K562 (cell line): ENCODE data around the gene ANO2. TPM values are rescaled to one million over a fixed set of nuclear protein-coding genes. Genes with fewer than 3 reads are reported as not detected.

ENCODE experiments used
- ATAC-seq: fragments of 200-7000 bp; cut with Tn5 transposase; 3 replicates; pipeline ENCODE4 v1.9.1; 2020; ENCODE audit warnings: moderate library complexity
- BruUV-seq: library from RNA; stranded (reverse); fragments of 400-500 nt; replicated peaks from 2 replicates; lab custom pipeline; 2021; lab: Mats Ljungman, UMichigan
- CTCF ChIA-PET: fragments of 300-600 bp; formaldehyde crosslinking; extraction: SDS; loops from one replicate; lab custom pipeline; 2021; ENCODE audit warnings: low intra/inter-chr PET ratio; lab: Yijun Ruan, JAX
- POLR2A ChIA-PET: fragments of 300-600, 350-650 bp; sonication (Branson Sonifier 250); formaldehyde crosslinking; extraction: SDS; loops from one replicate; lab custom pipeline; 2021; ENCODE audit warnings: antibody characterized with exemption, inconsistent platforms; lab: Yijun Ruan, JAX
- DNase-seq, 4 experiments: peaks; one replicate each; pipeline versions ENCODE4 v3.0.0 to v3.0.0-alpha.2; 2011 to 2018; ENCODE audit warnings: low spot score in 3 of 4, mixed read lengths in 3 of 4; ENCODE audit errors: extremely low read depth in 1 of 4
- FAIRE-seq: peaks from 2 replicates; lab custom pipeline; 2011; peaks lifted over from hg19 to GRCh38; lab: Jason Lieb, UNC
- H2AFZ ChIP-seq: 2 replicates; pipeline ENCODE4 v1.6.0; 2011; ENCODE audit warnings: low read depth, low read length, control low read depth, inconsistent platforms
- H3K27ac ChIP-seq: fragments of 200-600 bp; 3 replicates; pipeline ENCODE4 v1.8.0; 2011; ENCODE audit warnings: low read depth, mild to moderate bottlenecking, control low read depth, inconsistent platforms, low read length, moderate library complexity, mixed read lengths; ENCODE audit errors: extremely low read depth
- H3K27me3 ChIP-seq, 2 experiments: fragments of 300-600 bp in 1 of 2; 2 replicates in 1 of 2; 3 replicates in 1 of 2; pipeline versions ENCODE4 v1.6.0 to v1.8.0; 2011; ENCODE audit warnings: inconsistent platforms in 2 of 2, low read length in 2 of 2, mild to moderate bottlenecking in 1 of 2, mixed read lengths in 1 of 2, moderate library complexity in 1 of 2; ENCODE audit not compliant: control insufficient read depth in 2 of 2, insufficient read depth in 2 of 2
- H3K36me3 ChIP-seq: fragments of 300-600 bp; 3 replicates; pipeline ENCODE4 v1.8.0; 2011; ENCODE audit warnings: mild to moderate bottlenecking, low read length, inconsistent platforms; ENCODE audit not compliant: control insufficient read depth, insufficient read depth
- H3K4me1 ChIP-seq, 2 experiments: fragments of 200-600 bp in 1 of 2; replicated peaks in 1 of 2; 2 replicates in 1 of 2; 3 replicates in 1 of 2; pipeline versions ENCODE4 v1.5.1 to v1.8.0; 2011; ENCODE audit warnings: inconsistent platforms in 2 of 2, low read length in 2 of 2, mild to moderate bottlenecking in 1 of 2, mixed read lengths in 1 of 2, moderate library complexity in 1 of 2; ENCODE audit not compliant: control insufficient read depth in 2 of 2, insufficient read depth in 2 of 2
- H3K4me2 ChIP-seq: 2 replicates; pipeline ENCODE4 v1.6.1; 2011; ENCODE audit warnings: low read length, control low read depth, inconsistent platforms, mixed read lengths; ENCODE audit not compliant: insufficient read depth
- H3K4me3 ChIP-seq: fragments of 200-600 bp; sonication (generic), shearing (Covaris generic); 2 replicates; pipeline ENCODE4 v1.5.1; 2016; ENCODE audit warnings: control low read depth, inconsistent platforms
- H3K79me2 ChIP-seq: fragments of 200-600 bp; 3 replicates; pipeline ENCODE4 v1.8.0; 2011; ENCODE audit warnings: low read length, inconsistent platforms; ENCODE audit not compliant: control insufficient read depth, insufficient read depth
- H3K9ac ChIP-seq, 2 experiments: 2 replicates each; pipeline versions ENCODE4 v1.6.0 to v1.6.1; 2011; ENCODE audit warnings: low read depth in 2 of 2, low read length in 2 of 2, control low read depth in 1 of 2, inconsistent platforms in 1 of 2, mild to moderate bottlenecking in 1 of 2, mixed read lengths in 1 of 2; ENCODE audit not compliant: insufficient read depth in 1 of 2
- H3K9me1 ChIP-seq: one replicate; pipeline ENCODE4 v1.6.0; 2011; ENCODE audit warnings: inconsistent platforms, mild to moderate bottlenecking, low read length, moderate library complexity; ENCODE audit not compliant: control insufficient read depth, insufficient read depth
- H3K9me3 ChIP-seq: replicated peaks from 2 replicates; pipeline ENCODE4 v1.5.1; 2011; ENCODE audit warnings: low read depth, low read length, inconsistent platforms; ENCODE audit not compliant: control insufficient read depth, insufficient read depth
- H4K20me1 ChIP-seq: replicated peaks from 2 replicates; pipeline ENCODE4 v1.6.1; 2011; ENCODE audit warnings: low read length, inconsistent platforms, mixed read lengths; ENCODE audit not compliant: control insufficient read depth, insufficient read depth
- ARHGAP35 ChIP-seq: fragments of 450-650 bp; IDR thresholded peaks from 2 replicates; pipeline ENCODE4 v1.6.1; 2018; ENCODE audit not compliant: partially characterized antibody
- HCFC1 ChIP-seq: IDR thresholded peaks from 2 replicates; pipeline ENCODE4 v1.6.1; 2012; ENCODE audit warnings: low read depth, low read length, improper control_type of control experiment
- IFI16 ChIP-seq: fragments of 250-450 bp; sonication (Bioruptor Pico); IDR thresholded peaks from 2 replicates; pipeline ENCODE4 v2.1.2; 2022; ENCODE audit warnings: mild to moderate bottlenecking, inconsistent platforms
- NFIC ChIP-seq: fragments of 450-650 bp; IDR thresholded peaks from 2 replicates; pipeline ENCODE4 v1.6.1; 2017; ENCODE audit warnings: mild to moderate bottlenecking, inconsistent platforms
- PHF20 ChIP-seq: fragments of 450-650 bp; IDR thresholded peaks from 2 replicates; pipeline ENCODE4 v1.6.1; 2018; ENCODE audit not compliant: partially characterized antibody
- RBM22 ChIP-seq: fragments of 200-400 bp; formaldehyde crosslinking; IDR thresholded peaks from 2 replicates; pipeline ENCODE4 v1.6.1; 2018; ENCODE audit warnings: low read length, low read depth; ENCODE audit not compliant: poor library complexity, severe bottlenecking
- SNIP1 ChIP-seq: fragments of 450-650 bp; IDR thresholded peaks from 2 replicates; pipeline ENCODE4 v1.7.1; 2017; ENCODE audit warnings: low read depth, mild to moderate bottlenecking
- ZKSCAN3 ChIP-seq: fragments of 250-450 bp; sonication (Bioruptor Pico); IDR thresholded peaks from 2 replicates; pipeline ENCODE4 v1.4.0; 2020
- ZNF408 ChIP-seq: fragments of 250-450 bp; sonication (Bioruptor Pico); IDR thresholded peaks from 2 replicates; pipeline ENCODE4 v1.4.0; 2020; ENCODE audit warnings: low read depth, mild to moderate bottlenecking, moderate library complexity
- WGBS: fragments of 100-300 bp; shearing (Covaris generic); methylation state at CpG from one replicate; pipeline ENCODE4 v1.1.6; 2016; ENCODE audit warnings: low coverage, mixed read lengths; ENCODE audit not compliant: insufficient coverage; ENCODE audit errors: missing lambda C conversion rate; 5-methylcytosine and 5-hydroxymethylcytosine counted together
- in situ Hi-C: fragments of 300-500 bp; cut with MboI; formaldehyde crosslinking; loops from 4 replicates; pipeline ENCODE4 v1.15.0; 2018; ENCODE audit warnings: inconsistent platforms, mixed read lengths
- intact Hi-C: fragments of 100-400 bp; cut with micrococcal nuclease; formaldehyde crosslinking; loops from 2 replicates; pipeline ENCODE4 v1.14.2; 2022
- polyA plus RNA-seq, 8 experiments: library from polyadenylated mRNA; depleted of rRNA in 4 of 8; stranded (reverse) in 5 of 8; unstranded in 3 of 8; fragments of >200 nt; fragmentation: Nextera tagmentation in 2 of 8; fragmentation: Illumina TruSeq in 1 of 8; extraction: Ambion mirVana in 2 of 8; extraction: Trizol in 1 of 8; gene quantifications; 2 replicates each; pipeline versions ENCODE4 v1.2.1 to v1.2.3, GENCODE V29; 2011 to 2014; ENCODE audit warnings: inconsistent platforms in 1 of 8, missing spikeins in 1 of 8
- total RNA-seq, 7 experiments: library from RNA; depleted of rRNA in 6 of 7; stranded (reverse); fragments of >200 nt in 6 of 7; fragmentation: Illumina TruSeq in 2 of 7; extraction: Trizol in 2 of 7; gene quantifications; 2 replicates each; pipeline versions ENCODE4 v1.2.1 to v1.2.3, GENCODE V29; 2011 to 2021; ENCODE audit warnings: low replicate concordance in 1 of 7
- TF ChIP-seq, protein P1 (sequence below): fragments of 250-450 bp; sonication (Bioruptor Pico); IDR thresholded peaks from 2 replicates; pipeline ENCODE4 v1.8.0; 2021; ENCODE audit warnings: moderate library complexity, mild to moderate bottlenecking, inconsistent platforms
- TF ChIP-seq, protein P2 (sequence below): fragments of 450-650 bp; IDR thresholded peaks from 2 replicates; pipeline ENCODE4 v1.6.1; 2016

ANO2 gene
- total and polyA plus RNA-seq, 9 of the 15 experiments (the other 6 are each of a cell fraction or from before 2014, with no cell fraction given) = 0.64 TPM; not detected in 8

DNA sequence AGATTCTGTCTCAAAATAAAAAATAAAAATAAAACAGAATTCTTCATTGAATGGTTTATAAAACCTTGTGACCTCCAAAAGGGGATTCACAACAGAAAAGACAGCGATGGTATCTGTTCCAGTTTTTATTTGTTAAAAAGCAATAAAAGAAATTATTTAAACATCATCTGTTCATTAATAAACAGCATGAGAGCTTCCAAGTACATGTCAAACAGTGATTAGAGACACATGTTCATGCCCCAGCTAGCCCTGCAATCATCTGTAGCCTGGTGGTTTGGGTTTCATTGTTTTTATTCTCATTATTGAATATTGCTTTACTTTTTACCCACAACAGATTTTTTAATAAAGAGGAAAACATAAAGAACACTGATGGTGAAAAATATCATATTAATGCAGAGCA, 173.3 kb downstream of the ANO2 start:
- FAIRE-seq = no peak
- no TSS peak for BruUV-seq

More for the DNA sequence above, 173.3 kb downstream of the ANO2 start:
- no peaks in the 10 kb centered on the region; a peak in 1 of 5 replicates for H3K27me3 ChIP-seq
- H4K20me1 ChIP-seq = no peaks in the 10 kb centered on the region
- no peaks in the 10 kb centered on the region for H3K9me3 ChIP-seq
- ChIA-PET POLR2A (no interaction called here), CTCF (no interaction called here)
- intact Hi-C loops = no loop called here
- H3K4me2 ChIP-seq = no peak overlapping the region
- no peaks in the 10 kb centered on the region for H3K4me1 ChIP-seq
- no peak for TF ChIP-seq RBM22
- TF ChIP-seq SNIP1 = no peak
- no peak for TF ChIP-seq PHF20
- no peak for TF ChIP-seq ZKSCAN3
- TF ChIP-seq, protein P1, sequence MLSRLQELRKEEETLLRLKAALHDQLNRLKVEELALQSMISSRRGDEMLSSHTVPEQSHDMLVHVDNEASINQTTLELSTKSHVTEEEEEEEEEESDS (CRISPR knock-in tag) = no peak
- TF ChIP-seq IFI16 (CRISPR knock-in tag) = no peak
- no peak for TF ChIP-seq ZNF408
- no peak for TF ChIP-seq NFIC
- no peak for TF ChIP-seq HCFC1
- TF ChIP-seq ARHGAP35 = no peak
- TF ChIP-seq, protein P2, sequence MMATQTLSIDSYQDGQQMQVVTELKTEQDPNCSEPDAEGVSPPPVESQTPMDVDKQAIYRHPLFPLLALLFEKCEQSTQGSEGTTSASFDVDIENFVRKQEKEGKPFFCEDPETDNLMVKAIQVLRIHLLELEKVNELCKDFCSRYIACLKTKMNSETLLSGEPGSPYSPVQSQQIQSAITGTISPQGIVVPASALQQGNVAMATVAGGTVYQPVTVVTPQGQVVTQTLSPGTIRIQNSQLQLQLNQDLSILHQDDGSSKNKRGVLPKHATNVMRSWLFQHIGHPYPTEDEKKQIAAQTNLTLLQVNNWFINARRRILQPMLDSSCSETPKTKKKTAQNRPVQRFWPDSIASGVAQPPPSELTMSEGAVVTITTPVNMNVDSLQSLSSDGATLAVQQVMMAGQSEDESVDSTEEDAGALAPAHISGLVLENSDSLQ = no peak
- no peaks in the 10 kb centered on the region for H3K79me2 ChIP-seq
- in situ Hi-C loops = no loop called here
- no peaks in the 10 kb centered on the region for H3K36me3 ChIP-seq
- no peak for ATAC-seq
- no peak overlapping the region for H3K27ac ChIP-seq
- DNase-seq = no peak
- H3K9ac ChIP-seq = no peak overlapping the region
- WGBS = 0% methylated on average over 1 of the region's 1 CpG
- H2AFZ ChIP-seq = no peak overlapping the region
- no peaks in the 10 kb centered on the region for H3K9me1 ChIP-seq
- H3K4me3 ChIP-seq = no peak overlapping the region
